GM12801 (cell line): ENCODE data around the gene SORCS2.

Experiments used
- CTCF ChIP-seq: IDR thresholded peaks from one replicate; pipeline ENCODE4 v1.5.1; 2011; ENCODE audit warnings: control low read depth; ENCODE audit not compliant: insufficient read length; ENCODE audit errors: extremely low read depth

Gene SORCS2

DNA sequence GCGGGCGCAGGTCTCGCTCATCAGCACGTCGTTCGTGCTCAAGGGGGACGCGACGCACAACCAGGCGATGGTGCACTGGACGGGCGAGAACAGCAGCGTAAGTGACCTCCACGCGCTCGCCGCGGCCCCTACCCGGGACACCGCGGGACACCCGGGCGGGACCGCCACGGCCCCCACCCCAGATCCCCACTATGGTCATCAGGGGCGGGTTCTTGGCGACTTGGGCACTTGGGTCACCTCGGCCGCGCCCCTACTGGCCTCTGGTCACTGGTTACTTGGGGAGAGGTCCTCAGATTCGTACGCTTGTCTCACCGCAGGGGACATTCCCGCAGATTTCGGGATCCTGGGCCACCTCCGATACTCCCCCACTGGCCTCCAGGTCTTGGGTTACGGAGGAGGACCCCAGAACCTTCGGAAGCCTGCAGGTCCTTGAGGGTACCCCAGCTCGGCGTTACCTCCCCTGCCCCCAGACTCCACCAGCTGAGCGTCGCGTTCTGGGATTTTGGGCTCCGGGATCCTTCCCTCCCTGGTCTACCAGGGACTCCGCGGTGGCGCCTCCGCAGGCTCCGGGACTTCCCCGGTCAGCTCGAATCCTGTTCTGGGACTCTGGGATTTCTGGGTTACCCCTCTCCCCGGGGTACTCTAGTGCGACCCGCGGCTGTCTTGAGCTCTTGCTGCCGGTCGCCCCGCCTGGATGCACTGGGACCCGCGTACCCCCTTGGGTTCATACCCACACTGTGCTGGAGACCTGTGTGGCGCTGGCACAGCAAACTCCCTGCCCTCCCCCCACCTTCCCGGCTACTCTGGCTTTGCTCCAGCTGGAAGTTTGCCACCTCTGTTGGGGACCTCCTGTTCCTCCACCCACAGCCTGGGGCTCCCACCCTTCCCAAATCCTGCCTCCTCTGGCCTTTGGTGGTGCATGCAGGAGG, 956 bp downstream of the SORCS2 start:
- no peak for TF ChIP-seq CTCF

GRCh38 chr4:7194251-7195140, 2.2 kb downstream of the SORCS2 start:
- no peak for TF ChIP-seq CTCF

- no peak for TF ChIP-seq CTCF
Observed at GRCh38 chr4:7195141-7195515, 2.8 kb downstream of the SORCS2 start.

DNA sequence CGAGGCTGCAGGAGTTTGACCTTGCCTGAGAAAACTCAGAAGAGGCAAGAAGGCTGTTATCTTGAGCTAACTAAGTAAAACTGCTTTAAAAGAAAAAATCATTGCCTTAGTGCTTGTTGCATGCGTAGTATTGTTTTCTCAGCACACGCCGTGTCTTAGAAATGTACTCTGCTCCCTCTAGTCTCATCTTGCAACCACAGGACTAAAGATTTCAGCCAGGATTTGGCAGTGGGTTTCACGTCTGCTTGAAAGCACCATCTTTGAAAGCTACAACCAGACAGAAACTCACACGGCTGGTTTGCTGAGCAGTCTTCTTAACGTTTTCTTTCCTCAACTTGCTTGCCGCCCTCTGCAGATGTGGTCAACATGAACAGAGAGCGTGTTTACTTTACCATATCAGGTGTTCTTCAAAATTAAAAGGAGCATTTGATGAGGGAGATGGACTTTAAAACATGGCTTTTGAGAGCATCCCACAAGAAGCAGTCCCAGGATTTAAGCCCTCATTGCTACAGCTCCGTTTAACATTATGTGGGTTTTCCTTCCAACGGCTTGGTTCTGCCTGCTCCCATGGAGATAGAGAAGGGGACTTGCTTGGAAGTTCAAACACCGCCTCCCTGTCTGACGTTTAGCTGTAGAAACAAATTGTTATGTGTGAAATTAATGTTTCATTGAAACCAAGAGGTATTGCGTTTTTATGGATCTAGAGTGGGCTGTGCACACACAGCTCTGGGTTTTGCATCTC, 3.4 kb downstream of the SORCS2 start:
- no peak for TF ChIP-seq CTCF

GRCh38 chr4:7196288-7196651, 3.9 kb downstream of the SORCS2 start:
- TF ChIP-seq CTCF: no peak

DNA sequence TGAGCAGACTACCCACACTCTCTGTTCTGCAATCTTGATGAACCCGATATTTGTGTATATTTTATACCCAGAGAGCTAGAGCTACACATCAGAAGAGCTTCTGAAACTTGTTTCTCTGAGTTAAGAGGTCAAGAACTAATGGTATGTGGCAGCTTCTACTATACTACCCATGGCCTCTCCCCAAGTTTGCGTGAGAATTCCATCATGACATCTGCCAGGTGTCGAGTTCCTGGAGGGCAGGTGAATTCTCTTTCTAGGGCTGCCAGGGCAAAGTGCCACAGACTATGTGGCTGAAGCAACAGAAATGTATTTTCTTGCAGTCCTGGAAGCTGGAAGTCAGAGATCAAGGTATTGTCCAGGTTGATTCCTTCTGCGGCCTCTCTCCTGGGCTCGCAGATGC, 4.4 kb downstream of the SORCS2 start:
- TF ChIP-seq CTCF: no peak

DNA sequence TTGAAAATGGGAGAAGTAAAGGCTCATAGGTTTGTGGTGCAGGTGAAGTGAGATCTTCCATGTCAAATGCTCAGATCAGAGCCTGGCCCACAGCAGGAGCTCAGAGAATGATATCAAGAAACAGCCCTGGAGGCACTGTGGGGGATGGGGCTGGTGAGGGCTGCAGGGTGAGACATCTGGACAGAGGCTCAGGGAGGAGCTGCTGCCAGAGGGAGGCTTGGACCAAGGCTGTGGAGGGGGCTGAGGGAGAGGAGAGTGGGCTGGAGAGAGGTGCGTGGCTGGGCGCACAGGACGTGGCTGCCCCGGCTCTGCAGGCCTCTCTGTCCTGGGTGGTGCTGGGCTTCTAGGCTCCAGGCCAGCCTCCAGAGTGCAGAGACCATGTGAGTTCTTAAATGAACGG, 5.6 kb downstream of the SORCS2 start:
- no peak for TF ChIP-seq CTCF
